Neuronal stem cell (in vitro differentiated cells): ENCODE results near the gene FAM180A.

Source experiments
- DNase-seq: peaks from one replicate; pipeline ENCODE4 v3.0.0-alpha.2; 2013; ENCODE audit warnings: low spot score
- H2AFZ ChIP-seq: one replicate; pipeline ENCODE4 v1.6.1; 2013; ENCODE audit warnings: mild to moderate bottlenecking, low read length, inconsistent platforms
- H2AK5ac ChIP-seq: 2 replicates; pipeline ENCODE4 v1.6.1; 2013; ENCODE audit warnings: low read depth, mild to moderate bottlenecking, inconsistent platforms, low read length, moderate library complexity, mixed read lengths
- H2BK120ac ChIP-seq: 2 replicates; pipeline ENCODE4 v1.6.1; 2013; ENCODE audit warnings: low read depth, mild to moderate bottlenecking, inconsistent platforms, low read length, moderate library complexity, mixed read lengths
- H2BK12ac ChIP-seq: one replicate; pipeline ENCODE4 v1.6.1; 2013; ENCODE audit warnings: low read length, inconsistent platforms
- H2BK15ac ChIP-seq: 2 replicates; pipeline ENCODE4 v1.6.1; 2013; ENCODE audit warnings: mild to moderate bottlenecking, low read length, inconsistent platforms, mixed read lengths
- H2BK5ac ChIP-seq: one replicate; pipeline ENCODE4 v1.6.1; 2013; ENCODE audit warnings: inconsistent platforms, mild to moderate bottlenecking, low read length, moderate library complexity
- H3K14ac ChIP-seq: one replicate; pipeline ENCODE4 v1.6.1; 2013; ENCODE audit warnings: low read length, inconsistent platforms
- H3K18ac ChIP-seq: 2 replicates; pipeline ENCODE4 v1.6.1; 2013; ENCODE audit warnings: low read length, inconsistent platforms
- H3K23ac ChIP-seq: 2 replicates; pipeline ENCODE4 v1.6.1; 2013; ENCODE audit warnings: low read depth, mild to moderate bottlenecking, mixed read lengths, low read length, inconsistent platforms; ENCODE audit not compliant: poor library complexity
- H3K27ac ChIP-seq: replicated peaks from 3 replicates; pipeline ENCODE4 v1.5.1; 2013; ENCODE audit warnings: low read length, inconsistent platforms
- H3K27me3 ChIP-seq, 3 experiments: 2 replicates each; pipeline ENCODE4 v1.6.1; 2013; ENCODE audit warnings: low read length in 3 of 3, mild to moderate bottlenecking in 2 of 3, inconsistent platforms in 1 of 3, low read depth in 1 of 3, mixed read lengths in 1 of 3, moderate library complexity in 1 of 3; ENCODE audit not compliant: control insufficient read depth in 3 of 3, insufficient read depth in 3 of 3
- H3K36me3 ChIP-seq, 2 donors: replicated peaks in 1 of 2; 2 replicates each; pipeline ENCODE4 v1.6.1; 2013; ENCODE audit warnings: low read length in 2 of 2; ENCODE audit not compliant: control insufficient read depth in 2 of 2, insufficient read depth in 2 of 2
- H3K4ac ChIP-seq: 2 replicates; pipeline ENCODE4 v1.6.1; 2013; ENCODE audit warnings: inconsistent platforms, mild to moderate bottlenecking, low read length, moderate library complexity
- H3K4me1 ChIP-seq, 2 donors: 1 replicate in 1 of 2; 2 replicates in 1 of 2; pipeline ENCODE4 v1.6.1; 2013; ENCODE audit warnings: low read length in 2 of 2, low read depth in 1 of 2; ENCODE audit not compliant: control insufficient read depth in 2 of 2, insufficient read depth in 1 of 2
- H3K4me2 ChIP-seq: one replicate; pipeline ENCODE4 v1.6.1; 2013; ENCODE audit warnings: mild to moderate bottlenecking, low read length, inconsistent platforms; ENCODE audit not compliant: insufficient read depth, poor library complexity, severe bottlenecking
- H3K4me3 ChIP-seq, 2 donors: 2 replicates each; pipeline ENCODE4 v1.5.1; 2013; ENCODE audit warnings: low read length in 2 of 2, mild to moderate bottlenecking in 2 of 2, inconsistent platforms in 1 of 2, moderate library complexity in 1 of 2
- H3K79me1 ChIP-seq: one replicate; pipeline ENCODE4 v1.6.1; 2013; ENCODE audit warnings: low read depth, mild to moderate bottlenecking, inconsistent platforms, low read length, moderate library complexity
- H3K9ac ChIP-seq: one replicate; pipeline ENCODE4 v1.6.1; 2013; ENCODE audit warnings: mild to moderate bottlenecking, low read depth, low read length, inconsistent platforms; ENCODE audit not compliant: poor library complexity
- H3K9me3 ChIP-seq, 2 donors: replicated peaks in 1 of 2; 2 replicates each; pipeline versions ENCODE3 to v1.6.1; 2013; ENCODE audit warnings: low read length in 2 of 2, mild to moderate bottlenecking in 2 of 2, inconsistent platforms in 1 of 2, low read depth in 1 of 2, mixed read lengths in 1 of 2, moderate library complexity in 1 of 2; ENCODE audit not compliant: control insufficient read depth in 2 of 2, insufficient read depth in 1 of 2
- H4K8ac ChIP-seq: one replicate; pipeline ENCODE4 v1.6.1; 2013; ENCODE audit warnings: low read depth, mild to moderate bottlenecking, inconsistent platforms, low read length, moderate library complexity
- H4K91ac ChIP-seq: one replicate; pipeline ENCODE4 v1.6.1; 2013; ENCODE audit warnings: low read length, low read depth, mild to moderate bottlenecking, inconsistent platforms; ENCODE audit not compliant: poor library complexity
- WGBS, 2 donors: extraction: QIAGEN DNeasy Blood & Tissue Kit; methylation state at CpG; one replicate each; pipeline ENCODE4 v1.1.7; 2013; ENCODE audit warnings: missing lambda C conversion rate in 2 of 2, mixed read lengths in 1 of 2; ENCODE audit not compliant: insufficient read length in 2 of 2, insufficient replicate concordance in 1 of 2; ENCODE audit errors: extremely low coverage in 2 of 2; 5-methylcytosine and 5-hydroxymethylcytosine counted together

The FAM180A gene

GRCh38 chr7:135711139-135711469, 37.5 kb downstream of the FAM180A start:
- Histone ChIP-seq H3K23ac (no peak overlapping the region), H4K8ac (no peak overlapping the region), H2AFZ (peak overlapping the region; percentile 23), H3K4me3 (no peak overlapping the region), H3K4me2 (no peak overlapping the region), H3K9ac (no peak overlapping the region), H3K18ac (no peak overlapping the region), H2BK5ac (no peak overlapping the region), H3K27me3 (no peaks in the 10 kb centered on the region), H2BK15ac (no peak overlapping the region), H3K4ac (no peak overlapping the region), H2AK5ac (no peak overlapping the region), H4K91ac (no peak overlapping the region), H3K14ac (no peak overlapping the region), H2BK12ac (no peak overlapping the region), H3K27ac (no peak overlapping the region), H2BK120ac (no peak overlapping the region), H3K79me1 (no peaks in the 10 kb centered on the region), H3K9me3 (no peaks in the 10 kb centered on the region), H3K36me3 (no peaks in the 10 kb centered on the region), H3K4me1 (peaks cover 2 to 5% of the 10 kb centered on the region in 2 donors)
- WGBS, 2 donors = no CpG with 5 or more reads among the region's 8 CpGs
- no peak for DNase-seq

DNA sequence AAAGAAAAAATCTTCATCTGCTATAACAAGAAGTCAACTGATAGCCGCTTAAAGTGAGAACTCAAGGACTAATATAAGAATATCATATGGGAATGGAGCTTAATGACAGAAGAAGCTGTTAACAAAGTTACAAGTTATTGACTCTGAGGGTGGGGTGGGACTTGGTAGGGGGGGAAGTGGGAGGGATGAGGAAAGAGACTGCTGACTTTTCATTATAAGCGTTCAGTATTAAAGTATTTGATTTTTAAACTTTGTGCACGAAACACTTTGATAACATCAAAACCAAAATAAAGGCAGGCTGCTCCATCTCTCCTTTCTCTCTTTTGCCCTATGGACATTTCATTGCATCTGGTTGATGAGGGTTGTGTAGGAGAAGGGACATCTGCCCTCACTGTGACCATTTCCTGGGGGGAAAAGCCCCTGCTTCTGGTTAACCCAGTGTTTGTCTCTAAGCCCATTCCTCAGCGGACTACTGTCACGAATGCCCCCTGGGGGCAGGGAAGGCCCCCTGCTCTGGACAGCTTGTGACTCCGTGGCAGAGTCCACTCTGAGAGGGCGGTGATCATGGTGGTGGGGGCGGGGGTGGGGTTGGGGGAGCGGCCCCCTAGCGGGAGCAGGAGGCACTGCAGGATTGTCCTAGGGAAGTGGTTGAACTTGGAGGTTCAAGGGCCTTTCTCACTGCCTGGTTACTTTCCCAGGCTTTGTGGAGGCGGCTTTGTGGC, 38.0 kb downstream of the FAM180A start:
- WGBS, 2 donors = no CpG with 5 or more reads among the region's 11 CpGs
- no peak overlapping the region for H3K9ac ChIP-seq
- no peak overlapping the region for H2AK5ac ChIP-seq
- no peaks in the 10 kb centered on the region for H3K27me3 ChIP-seq
- peaks cover 2 to 5% of the 10 kb centered on the region in 2 donors for H3K4me1 ChIP-seq
- H2BK120ac ChIP-seq = no peak overlapping the region
- H2AFZ ChIP-seq = peak overlapping the region; percentile 23
- no peak overlapping the region for H3K14ac ChIP-seq
- no peak overlapping the region for H3K4me2 ChIP-seq
- H3K4me3 ChIP-seq = no peak overlapping the region
- peak overlapping the region; percentile 70 for H3K18ac ChIP-seq
- H2BK15ac ChIP-seq = no peak overlapping the region
- no peaks in the 10 kb centered on the region for H3K79me1 ChIP-seq
- no peak overlapping the region for H3K23ac ChIP-seq
- H4K91ac ChIP-seq = no peak overlapping the region
- H2BK12ac ChIP-seq = no peak overlapping the region
- H2BK5ac ChIP-seq = no peak overlapping the region
- H3K27ac ChIP-seq = no peak overlapping the region
- no peaks in the 10 kb centered on the region for H3K36me3 ChIP-seq
- no peaks in the 10 kb centered on the region for H3K9me3 ChIP-seq
- DNase-seq = no peak
- H3K4ac ChIP-seq = no peak overlapping the region
- no peak overlapping the region for H4K8ac ChIP-seq

GRCh38 chr7:135709508-135709907, 39.1 kb downstream of the FAM180A start:
- no peak overlapping the region for H3K9ac ChIP-seq
- no peak for DNase-seq
- no peak overlapping the region for H3K4me3 ChIP-seq
- H4K8ac ChIP-seq = no peak overlapping the region
- H3K23ac ChIP-seq = no peak overlapping the region
- no peak overlapping the region for H2BK120ac ChIP-seq
- no peaks in the 10 kb centered on the region for H3K79me1 ChIP-seq
- no peak overlapping the region for H4K91ac ChIP-seq
- no peak overlapping the region for H2AK5ac ChIP-seq
- H3K36me3 ChIP-seq = no peaks in the 10 kb centered on the region
- H3K27ac ChIP-seq = no peak overlapping the region
- H3K14ac ChIP-seq = no peak overlapping the region
- no CpG with 5 or more reads among the region's 3 CpGs for WGBS, 2 donors
- H2BK5ac ChIP-seq = no peak overlapping the region
- no peak overlapping the region for H3K4ac ChIP-seq
- H2BK15ac ChIP-seq = no peak overlapping the region
- no peak overlapping the region for H3K18ac ChIP-seq
- H3K4me1 ChIP-seq = peaks cover 2 to 4% of the 10 kb centered on the region in 2 donors
- no peaks in the 10 kb centered on the region for H3K9me3 ChIP-seq
- H2BK12ac ChIP-seq = no peak overlapping the region
- H3K27me3 ChIP-seq = no peaks in the 10 kb centered on the region
- no peak overlapping the region for H2AFZ ChIP-seq
- H3K4me2 ChIP-seq = no peak overlapping the region

GRCh38 chr7:135708041-135708440, 40.6 kb downstream of the FAM180A start:
- WGBS, 2 donors = no CpG with 5 or more reads among the region's 14 CpGs
- Histone ChIP-seq H3K4me1 (peaks cover 2% of the 10 kb centered on the region in 2 donors), H4K91ac (no peak overlapping the region), H3K79me1 (no peaks in the 10 kb centered on the region), H3K23ac (no peak overlapping the region), H2AFZ (no peak overlapping the region), H3K27me3 (no peaks in the 10 kb centered on the region), H3K9ac (no peak overlapping the region), H4K8ac (no peak overlapping the region), H3K4ac (no peak overlapping the region), H2BK12ac (no peak overlapping the region), H2BK120ac (no peak overlapping the region), H3K18ac (no peak overlapping the region), H3K4me2 (no peak overlapping the region), H2AK5ac (no peak overlapping the region), H2BK5ac (no peak overlapping the region), H3K27ac (no peak overlapping the region), H3K36me3 (no peaks in the 10 kb centered on the region), H3K14ac (no peak overlapping the region), H3K9me3 (no peaks in the 10 kb centered on the region), H3K4me3 (no peak overlapping the region), H2BK15ac (no peak overlapping the region)
- DNase-seq = no peak
